Spleen (tissue), 11 donors: Measurements from ENCODE around the gene MRAP. TPM values are rescaled to one million over a fixed set of nuclear protein-coding genes. Genes with fewer than 3 reads are reported as not detected.

ENCODE experiments used
- DNase-seq: peaks from one replicate; pipeline ENCODE4 v3.0.0-alpha.2; 2020
- H3K27ac ChIP-seq, 8 donors: fragments of 200-600 bp; sonication (generic) in 7 of 8; 1 replicate in 4 of 8; 2 replicates in 4 of 8; pipeline versions ENCODE4 v1.5.0 to v1.8.0; 2016 to 2021; ENCODE audit warnings: inconsistent platforms in 4 of 8, mild to moderate bottlenecking in 4 of 8, moderate library complexity in 1 of 8
- H3K27me3 ChIP-seq, 7 donors: fragments of 200-600 bp; sonication (generic) in 6 of 7; replicated peaks in 1 of 7; 1 replicate in 4 of 7; 2 replicates in 3 of 7; pipeline versions ENCODE4 v1.5.0 to v1.8.0; 2016 to 2021; ENCODE audit warnings: inconsistent platforms in 3 of 7, mild to moderate bottlenecking in 1 of 7
- H3K36me3 ChIP-seq, 6 donors: fragments of 200-600 bp; sonication (generic) in 5 of 6; 1 replicate in 4 of 6; 2 replicates in 2 of 6; pipeline versions ENCODE4 v1.5.0 to v1.8.0; 2016 to 2021; ENCODE audit warnings: inconsistent platforms in 2 of 6
- H3K4me1 ChIP-seq, 6 donors: fragments of 200-600 bp; sonication (generic) in 5 of 6; 1 replicate in 3 of 6; 2 replicates in 3 of 6; pipeline versions ENCODE4 v1.5.0 to v1.8.0; 2016 to 2021; ENCODE audit warnings: inconsistent platforms in 3 of 6
- H3K4me3 ChIP-seq, 8 donors: fragments of 200-600 bp; sonication (generic) in 7 of 8; 1 replicate in 4 of 8; 2 replicates in 4 of 8; pipeline versions ENCODE4 v1.5.0 to v1.8.0; 2016 to 2021; ENCODE audit warnings: inconsistent platforms in 4 of 8, mild to moderate bottlenecking in 4 of 8, moderate library complexity in 2 of 8
- H3K9me3 ChIP-seq, 8 donors: fragments of 200-600 bp; sonication (generic) in 7 of 8; 1 replicate in 4 of 8; 2 replicates in 4 of 8; pipeline versions ENCODE4 v1.5.0 to v1.8.0; 2016 to 2021; ENCODE audit warnings: inconsistent platforms in 4 of 8
- POLR2A ChIP-seq, 3 donors: fragments of 450-650 bp; IDR thresholded peaks; one replicate each; pipeline ENCODE4 v1.5.1; 2017; ENCODE audit warnings: antibody characterized with exemption in 3 of 3, mild to moderate bottlenecking in 1 of 3
- POLR2AphosphoS5 ChIP-seq, 3 donors: sonication (generic); formaldehyde crosslinking; IDR thresholded peaks; one replicate each; pipeline ENCODE4 v1.5.1; 2017; ENCODE audit warnings: antibody characterized with exemption in 3 of 3
- WGBS, 5 donors: extraction: QIAGEN DNeasy Blood & Tissue Kit in 3 of 5; methylation state at CpG; one replicate each; pipeline versions ENCODE4 v1.1.5 to v1.1.7; 2013 to 2018; 5-methylcytosine and 5-hydroxymethylcytosine counted together
- intact Hi-C: fragments of 100-400 bp; cut with DNase I; formaldehyde crosslinking; loops from one replicate; pipeline ENCODE4 v1.15.0; 2023; ENCODE audit warnings: low total_unique reads
- polyA plus RNA-seq, 3 donors: library from polyadenylated mRNA; stranded (reverse); fragments of 200-250 nt; gene quantifications; one replicate each; pipeline ENCODE4 v1.2.1, GENCODE V29; 2013
- total RNA-seq, 7 donors: library from RNA; depleted of rRNA in 3 of 7; stranded (reverse); fragments of >200 nt in 3 of 7; fragmentation: NEBNext Ultra II Directional in 4 of 7; extraction: Animal tissue kit (Norgen Biotek cat#: 25700) in 4 of 7; gene quantifications; one replicate each; pipeline versions ENCODE4 v1.1.0 to v1.2.1, GENCODE V29; 2016 to 2021
- TF ChIP-seq, protein P1 (sequence below), 11 experiments: fragments of 200-600 bp in 7 of 11; fragments of 450-650 bp in 4 of 11; sonication (generic) in 4 of 11; IDR thresholded peaks in 8 of 11; conservative IDR thresholded peaks in 3 of 11; 1 replicate in 7 of 11; 2 replicates in 4 of 11; pipeline versions ENCODE4 v1.4.0 to v1.8.0; 2016 to 2021; ENCODE audit warnings: antibody characterized with exemption in 11 of 11, inconsistent platforms in 4 of 11, mild to moderate bottlenecking in 1 of 11
- donor health status: healthy with polysubstance abuse.
- donor health status: DM: no; HTN: no; CAD: no; lungs with moderate emphysema.
- donor health status: DM: no; HTN: no; CAD: no.
- donor health status: Bipolar disorder and iron deficiency.
- donor health status: healthy.
- donor health status: DM: no; HTN: no; CAD: no.
- donor health status: DM: yes; HTN: yes; CAD: no.

Gene MRAP
- total and polyA plus RNA-seq, 10 donors: 0.09 TPM; not detected in 9

DNA sequence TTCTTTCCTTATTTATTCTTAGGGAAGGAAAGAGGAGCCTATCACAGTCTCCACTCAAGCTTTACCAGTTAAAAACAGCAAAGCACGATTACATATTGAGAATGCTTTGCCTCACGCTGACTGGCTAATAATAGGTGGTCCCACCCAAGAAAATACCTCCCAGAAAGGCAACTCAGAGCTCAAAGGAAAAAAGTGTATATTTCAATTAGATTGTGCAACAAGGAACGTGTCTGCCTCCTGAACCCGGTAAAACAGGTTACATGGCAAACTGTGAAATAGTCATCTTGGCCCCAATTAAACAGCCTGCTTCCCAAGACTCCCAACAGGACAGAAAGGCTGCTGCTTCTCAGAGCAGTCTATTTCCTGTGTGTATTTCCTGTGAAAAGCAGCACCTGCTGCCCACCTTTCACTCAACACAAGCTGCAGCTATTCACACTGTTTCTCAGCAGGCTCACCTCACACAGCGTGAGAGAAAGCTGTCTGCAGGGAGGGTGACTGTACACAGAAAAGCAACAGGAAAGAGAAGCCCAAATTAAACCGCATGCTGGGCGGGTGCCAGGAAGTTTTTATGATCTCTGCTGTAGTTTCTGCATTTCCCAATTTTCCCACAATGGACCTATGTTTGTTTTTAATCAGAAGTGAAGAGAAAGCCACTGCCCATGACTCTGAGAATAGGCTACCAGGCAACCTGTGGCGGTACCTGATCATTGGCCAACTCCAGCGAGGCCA is 50.1 kb downstream of the MRAP start:
- Histone ChIP-seq H3K9me3 (peaks cover 3 to 19% (median 17%) of the 10 kb centered on the region in 8 donors), H3K4me1 (no peaks in the 10 kb centered on the region), H3K27ac (no peak overlapping the region), H3K36me3 (peaks cover 19 to 100% (median 100%) of the 10 kb centered on the region in 6 donors), H3K4me3 (no peak overlapping the region), H3K27me3 (no peaks in the 10 kb centered on the region)
- WGBS, 5 donors: 88 to 94% (median 92%) methylated on average over 9 of the region's 9 CpGs
- DNase-seq: no peak
- no peak for TF ChIP-seq POLR2A (IDR thresholded peaks at IDR 0.05)
- no peak for TF ChIP-seq POLR2AphosphoS5 (IDR thresholded peaks at IDR 0.05)
- TF ChIP-seq, protein P1, sequence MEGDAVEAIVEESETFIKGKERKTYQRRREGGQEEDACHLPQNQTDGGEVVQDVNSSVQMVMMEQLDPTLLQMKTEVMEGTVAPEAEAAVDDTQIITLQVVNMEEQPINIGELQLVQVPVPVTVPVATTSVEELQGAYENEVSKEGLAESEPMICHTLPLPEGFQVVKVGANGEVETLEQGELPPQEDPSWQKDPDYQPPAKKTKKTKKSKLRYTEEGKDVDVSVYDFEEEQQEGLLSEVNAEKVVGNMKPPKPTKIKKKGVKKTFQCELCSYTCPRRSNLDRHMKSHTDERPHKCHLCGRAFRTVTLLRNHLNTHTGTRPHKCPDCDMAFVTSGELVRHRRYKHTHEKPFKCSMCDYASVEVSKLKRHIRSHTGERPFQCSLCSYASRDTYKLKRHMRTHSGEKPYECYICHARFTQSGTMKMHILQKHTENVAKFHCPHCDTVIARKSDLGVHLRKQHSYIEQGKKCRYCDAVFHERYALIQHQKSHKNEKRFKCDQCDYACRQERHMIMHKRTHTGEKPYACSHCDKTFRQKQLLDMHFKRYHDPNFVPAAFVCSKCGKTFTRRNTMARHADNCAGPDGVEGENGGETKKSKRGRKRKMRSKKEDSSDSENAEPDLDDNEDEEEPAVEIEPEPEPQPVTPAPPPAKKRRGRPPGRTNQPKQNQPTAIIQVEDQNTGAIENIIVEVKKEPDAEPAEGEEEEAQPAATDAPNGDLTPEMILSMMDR (IDR thresholded peaks at IDR 0.05 in 8 of 11, conservative IDR thresholded peaks at IDR 0.05 in 3 of 11): no peak
- intact Hi-C loops: no loop called here

- DNase-seq: no peak
- no peak overlapping the region for H3K27ac ChIP-seq
Observed at GRCh38 chr21:32349333-32349944, 50.8 kb downstream of the MRAP start.

GRCh38 chr21:32350211-32350980 is 51.7 kb downstream of the MRAP start:
- H3K27me3 ChIP-seq: no peaks in the 10 kb centered on the region
- no peak overlapping the region for H3K27ac ChIP-seq
- H3K9me3 ChIP-seq: peaks cover 0 to 2% (median under 1%) of the 10 kb centered on the region in 8 donors
- H3K36me3 ChIP-seq: peaks cover 7 to 100% (median 100%) of the 10 kb centered on the region in 6 donors
- 92 to 95% (median 93%) methylated on average over 11 to 16 of the region's 16 CpGs for WGBS, 5 donors
- no peak overlapping the region for H3K4me3 ChIP-seq
- intact Hi-C loops: no loop called here
- DNase-seq: no peak
- no peaks in the 10 kb centered on the region for H3K4me1 ChIP-seq
- TF ChIP-seq, protein P1 (IDR thresholded peaks at IDR 0.05 in 8 of 11, conservative IDR thresholded peaks at IDR 0.05 in 3 of 11): no peak
- peak in 1 of 3 donors; percentile 22 for TF ChIP-seq POLR2AphosphoS5 (IDR thresholded peaks at IDR 0.05)

More at GRCh38 chr21:32349333-32349944, 50.8 kb downstream of the MRAP start:
- Histone ChIP-seq H3K4me3 (no peak overlapping the region), H3K27me3 (no peaks in the 10 kb centered on the region), H3K4me1 (no peaks in the 10 kb centered on the region), H3K36me3 (peaks cover 15 to 100% (median 100%) of the 10 kb centered on the region in 6 donors), H3K9me3 (peaks cover 0 to 12% (median 10%) of the 10 kb centered on the region in 8 donors)
- TF ChIP-seq, protein P1 (IDR thresholded peaks at IDR 0.05 in 8 of 11, conservative IDR thresholded peaks at IDR 0.05 in 3 of 11): no peak
- no peak for TF ChIP-seq POLR2A (IDR thresholded peaks at IDR 0.05)
- TF ChIP-seq POLR2AphosphoS5 (IDR thresholded peaks at IDR 0.05): no peak
- intact Hi-C loops: no loop called here
- WGBS, 5 donors: 90 to 94% (median 90%) methylated on average over 16 of the region's 16 CpGs
